ENCODE measurements around the gene PHF12.
A peak's percentile ranks its signal among the peaks of the same experiment; 100 is the strongest.
"Not testable (repeated sequence)": the region's sequence is repeated elsewhere in the genome, so short reads cannot be mapped to it uniquely, and the experiment has no call there.

The PHF12 gene

GRCh38 chr17:28938552-28938951, 12.8 kb downstream of the PHF12 start:
- FAIRE-seq (no peak), DNase-seq (ENCODE audit: insufficient read length, low spot score) (no peak)

- DNase-seq (ENCODE audit: insufficient read length, low spot score), result no peak
These were observed 14.1 kb downstream of the PHF12 start for GRCh38 chr17:28937044-28937729.

GRCh38 chr17:28935744-28936460, 15.4 kb downstream of the PHF12 start:
- DNase-seq (ENCODE audit: insufficient read length, low spot score), result no peak
- no peak for FAIRE-seq

More at GRCh38 chr17:28937044-28937729, 14.1 kb downstream of the PHF12 start:
- FAIRE-seq, result no peak

- not testable (repeated sequence) for DNase-seq (ENCODE audit: insufficient read length, low spot score); FAIRE-seq
These were observed 16.8 kb downstream of the PHF12 start for GRCh38 chr17:28934508-28934907.

GRCh38 chr17:28929787-28930186, 21.5 kb downstream of the PHF12 start:
- DNase-seq (ENCODE audit: insufficient read length, low spot score) (no peak), FAIRE-seq (no peak)

GRCh38 chr17:28928061-28928460, 23.3 kb downstream of the PHF12 start:
- no peak for FAIRE-seq

GRCh38 chr17:28926786-28927185, 24.5 kb downstream of the PHF12 start:
- DNase-seq (ENCODE audit: insufficient read length, low spot score) (no peak), FAIRE-seq (no peak)

More at GRCh38 chr17:28928061-28928460, 23.3 kb downstream of the PHF12 start:
- no peak for DNase-seq (ENCODE audit: insufficient read length, low spot score)

GRCh38 chr17:28926366-28926765, 25.0 kb downstream of the PHF12 start:
- DNase-seq (ENCODE audit: insufficient read length, low spot score), result no peak
- FAIRE-seq, result no peak

GRCh38 chr17:28925912-28926365, 25.4 kb downstream of the PHF12 start:
- peak; percentile 30 for DNase-seq (ENCODE audit: insufficient read length, low spot score)

GRCh38 chr17:28920201-28920600, 31.1 kb downstream of the PHF12 start:
- DNase-seq (ENCODE audit: insufficient read length, low spot score), result no peak
- no peak for FAIRE-seq

More at GRCh38 chr17:28925912-28926365, 25.4 kb downstream of the PHF12 start:
- peak; percentile 21 for FAIRE-seq

- DNase-seq (ENCODE audit: insufficient read length, low spot score) (no peak), FAIRE-seq (no peak)
These were observed 33.0 kb downstream of the PHF12 start for GRCh38 chr17:28918295-28918694.

- FAIRE-seq (no peak), DNase-seq (ENCODE audit: insufficient read length, low spot score) (no peak)
These were observed 33.9 kb downstream of the PHF12 start for GRCh38 chr17:28917465-28917864.

- DNase-seq (ENCODE audit: insufficient read length, low spot score) (no peak), FAIRE-seq (no peak)
These were observed 34.3 kb downstream of the PHF12 start for GRCh38 chr17:28917029-28917428.

GRCh38 chr17:28916302-28916934, 34.9 kb downstream of the PHF12 start:
- DNase-seq (ENCODE audit: insufficient read length, low spot score) (no peak), FAIRE-seq (no peak)

GRCh38 chr17:28912938-28913333, 38.4 kb downstream of the PHF12 start:
- no peak for DNase-seq (ENCODE audit: insufficient read length, low spot score)
- no peak for FAIRE-seq

- DNase-seq (ENCODE audit: insufficient read length, low spot score) (no peak), FAIRE-seq (no peak)
These were observed 38.9 kb downstream of the PHF12 start for GRCh38 chr17:28912281-28912937.

- FAIRE-seq (no peak), DNase-seq (ENCODE audit: insufficient read length, low spot score) (no peak)
These were observed 39.8 kb downstream of the PHF12 start for GRCh38 chr17:28911411-28912045.

GRCh38 chr17:28910534-28910933, 40.8 kb downstream of the PHF12 start:
- no peak for FAIRE-seq
- no peak for DNase-seq (ENCODE audit: insufficient read length, low spot score)

GRCh38 chr17:28908640-28909167, 42.6 kb downstream of the PHF12 start:
- FAIRE-seq, result no peak

More at GRCh38 chr17:28908640-28909167, 42.6 kb downstream of the PHF12 start:
- no peak for DNase-seq (ENCODE audit: insufficient read length, low spot score)

Measured in GM19239 (cell line).